Muscle of leg (tissue), 11 donors: ENCODE results near the gene TMEM8B. TPM values are rescaled to one million over a fixed set of nuclear protein-coding genes. Genes with fewer than 3 reads are reported as not detected.
A peak's percentile ranks its signal among the peaks of the same experiment; 100 is the strongest.

ENCODE experiments used
- DNase-seq: peaks from one replicate; pipeline ENCODE4 v3.0.0; 2013
- H3K27ac ChIP-seq: one replicate; pipeline ENCODE4 v1.5.1; 2013; ENCODE audit warnings: mild to moderate bottlenecking, low read length, control low read depth
- H3K27me3 ChIP-seq: one replicate; pipeline ENCODE4 v1.6.1; 2013; ENCODE audit warnings: low read length; ENCODE audit not compliant: control insufficient read depth, insufficient read depth
- H3K36me3 ChIP-seq: one replicate; pipeline ENCODE4 v1.6.1; 2013; ENCODE audit warnings: low read length; ENCODE audit not compliant: control insufficient read depth, insufficient read depth
- H3K4me1 ChIP-seq: one replicate; pipeline ENCODE4 v1.6.1; 2013; ENCODE audit warnings: low read length; ENCODE audit not compliant: control insufficient read depth, insufficient read depth
- H3K4me3 ChIP-seq: one replicate; pipeline ENCODE4 v1.5.1; 2013; ENCODE audit warnings: low read length, control low read depth
- H3K9me3 ChIP-seq: replicated peaks from 2 replicates; pipeline ENCODE4 v1.6.1; 2013; ENCODE audit warnings: low read depth, low read length; ENCODE audit not compliant: control insufficient read depth
- WGBS: methylation state at CpG from one replicate; pipeline ENCODE4 v1.1.5; 2013; ENCODE audit warnings: missing lambda C conversion rate; ENCODE audit not compliant: insufficient coverage; 5-methylcytosine and 5-hydroxymethylcytosine counted together
- polyA plus RNA-seq, 8 donors: library from polyadenylated mRNA; unstranded; fragments of 120-200 nt; gene quantifications; one replicate each; pipeline versions ENCODE4 v1.2.1 to v1.2.3, GENCODE V29; 2013; ENCODE audit warnings: inconsistent platforms in 1 of 8, low replicate concordance in 1 of 8; ENCODE audit not compliant: insufficient read length in 8 of 8, insufficient read depth in 1 of 8
- total RNA-seq: library from RNA; stranded (reverse); fragments of 120-200 nt; gene quantifications from one replicate; pipeline ENCODE4 v1.2.4, GENCODE V29; 2013

Gene TMEM8B
- total and polyA plus RNA-seq, 9 donors, result 5.1 to 22.3 (median 17.9) TPM

DNA sequence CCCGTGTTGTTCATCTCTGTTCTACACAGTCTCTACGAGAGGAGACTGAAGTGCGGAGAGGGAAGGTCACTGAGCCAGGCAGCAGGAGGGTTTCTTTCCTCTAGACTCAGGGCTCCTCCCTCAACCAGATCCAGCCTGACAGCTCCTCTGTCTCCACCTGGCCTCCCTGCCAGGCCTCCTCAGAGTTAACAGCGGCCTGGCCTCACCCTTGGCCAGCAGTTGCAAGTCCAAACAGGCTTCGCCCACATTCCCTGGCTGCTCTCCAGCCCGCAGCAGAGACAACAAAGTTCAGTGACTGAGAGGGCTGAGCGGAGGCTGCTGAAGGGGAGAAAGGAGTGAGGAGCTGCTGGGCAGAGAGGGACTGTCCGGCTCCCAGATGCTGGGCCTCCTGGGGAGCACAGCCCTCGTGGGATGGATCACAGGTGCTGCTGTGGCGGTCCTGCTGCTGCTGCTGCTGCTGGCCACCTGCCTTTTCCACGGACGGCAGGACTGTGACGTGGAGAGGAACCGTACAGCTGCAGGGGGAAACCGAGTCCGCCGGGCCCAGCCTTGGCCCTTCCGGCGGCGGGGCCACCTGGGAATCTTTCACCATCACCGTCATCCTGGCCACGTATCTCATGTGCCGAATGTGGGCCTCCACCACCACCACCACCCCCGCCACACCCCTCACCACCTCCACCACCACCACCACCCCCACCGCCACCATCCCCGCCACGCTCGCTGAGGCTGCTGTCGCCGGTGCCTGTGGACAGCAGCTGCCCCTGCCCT, 77.1 kb downstream of the TMEM8B start, which contains the start of gene HRCT1:
Gene HRCT1 (plus strand): TSS at position 291 of the 768 bp plus-strand sequence. CDS start 86 bp downstream, at position 377.
- peak within 1 kb of the TSS; percentile 95 for H3K27ac ChIP-seq
- no peaks in the 10 kb centered on the region for H3K9me3 ChIP-seq
- WGBS, result 40% methylated on average over 19 of the region's 30 CpGs
- peaks cover 74% of the 10 kb centered on the region for H3K4me1 ChIP-seq
- peak; percentile 94 for DNase-seq
- no peak within 1 kb of the TSS for H3K4me3 ChIP-seq
- no peaks in the 10 kb centered on the region for H3K36me3 ChIP-seq
- no peaks in the 10 kb centered on the region for H3K27me3 ChIP-seq

DNA sequence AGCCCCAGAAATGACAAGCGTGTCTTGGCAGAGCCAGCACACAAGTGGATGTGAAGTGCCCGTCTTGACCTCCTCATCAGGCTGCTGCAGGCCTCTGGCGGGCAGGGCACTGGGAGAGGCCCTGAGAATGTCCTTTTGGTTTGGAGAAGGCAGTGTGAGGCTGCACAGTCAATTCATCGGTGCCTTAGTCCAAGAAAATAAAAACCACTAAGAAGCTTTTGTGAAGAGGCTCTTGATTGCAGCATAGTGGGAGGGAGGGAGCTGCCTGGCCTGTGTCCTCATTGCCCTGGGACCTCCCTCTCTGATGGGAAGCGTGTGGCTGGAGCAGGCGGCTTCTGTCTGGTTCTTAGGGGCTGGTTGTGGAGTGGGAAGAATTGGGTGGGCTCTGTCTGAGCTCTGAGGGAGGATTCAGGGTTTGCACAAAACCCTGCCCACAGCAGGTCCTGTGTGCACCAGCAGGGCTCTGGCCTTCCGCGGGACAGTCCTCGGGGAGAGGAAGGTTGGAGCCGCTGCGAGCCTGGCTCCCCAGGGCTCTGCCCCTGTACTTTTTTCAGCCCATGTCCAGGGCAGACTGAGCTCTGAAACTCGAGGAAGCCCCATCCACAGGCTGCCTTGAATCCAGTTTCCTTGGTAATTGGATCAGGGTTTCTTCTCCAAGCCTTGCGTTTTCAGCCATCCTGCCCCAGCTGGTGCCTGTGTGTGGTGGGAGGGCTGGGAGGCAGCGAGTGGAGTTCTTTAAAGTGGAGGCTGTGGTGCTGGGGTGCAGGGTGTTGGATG, 78.1 kb downstream of the TMEM8B start:
- no peaks in the 10 kb centered on the region for H3K36me3 ChIP-seq
- H3K27me3 ChIP-seq, result no peaks in the 10 kb centered on the region
- WGBS, result 22% methylated on average over 8 of the region's 14 CpGs
- H3K4me1 ChIP-seq, result peaks cover 74% of the 10 kb centered on the region
- H3K4me3 ChIP-seq, result no peak overlapping the region
- peak; percentile 90 for DNase-seq
- H3K27ac ChIP-seq, result peak overlapping the region; percentile 95
- no peaks in the 10 kb centered on the region for H3K9me3 ChIP-seq

GRCh38 chr9:35907711-35908503, 78.9 kb downstream of the TMEM8B start:
- 20% methylated on average over 9 of the region's 13 CpGs for WGBS
- peak; percentile 97 for DNase-seq
- Histone ChIP-seq H3K27ac (peak overlapping the region; percentile 95), H3K9me3 (no peaks in the 10 kb centered on the region), H3K4me3 (no peak overlapping the region), H3K4me1 (peaks cover 74% of the 10 kb centered on the region), H3K27me3 (no peaks in the 10 kb centered on the region), H3K36me3 (no peaks in the 10 kb centered on the region)

GRCh38 chr9:35908504-35909125, 79.6 kb downstream of the TMEM8B start:
- Histone ChIP-seq H3K27me3 (no peaks in the 10 kb centered on the region), H3K4me3 (no peak overlapping the region), H3K27ac (peak overlapping the region; percentile 95), H3K4me1 (peaks cover 69% of the 10 kb centered on the region), H3K9me3 (no peaks in the 10 kb centered on the region), H3K36me3 (no peaks in the 10 kb centered on the region)
- peak; percentile 87 for DNase-seq
- 56% methylated on average over 6 of the region's 9 CpGs for WGBS

- H3K36me3 ChIP-seq, result no peaks in the 10 kb centered on the region
- no peak for DNase-seq
Measured at GRCh38 chr9:35909274-35909673, 80.2 kb downstream of the TMEM8B start, which contains the start of gene SPAAR. Gene SPAAR (plus strand): TSS chr9:35909490. CDS start chr9:35910464, 974 bp downstream.

GRCh38 chr9:35909687-35910612, 80.9 kb downstream of the TMEM8B start:
- peak; percentile 53 for DNase-seq
- 82% methylated on average over 24 of the region's 34 CpGs for WGBS
- H3K9me3 ChIP-seq, result no peaks in the 10 kb centered on the region
- H3K4me1 ChIP-seq, result peaks cover 61% of the 10 kb centered on the region
- no peaks in the 10 kb centered on the region for H3K36me3 ChIP-seq
- peak overlapping the region; percentile 5 for H3K4me3 ChIP-seq
- H3K27ac ChIP-seq, result peak overlapping the region; percentile 95
- no peaks in the 10 kb centered on the region for H3K27me3 ChIP-seq

More at GRCh38 chr9:35909274-35909673, 80.2 kb downstream of the TMEM8B start, which contains the start of gene SPAAR:
- Histone ChIP-seq H3K27me3 (no peaks in the 10 kb centered on the region), H3K4me3 (peak within 1 kb of the TSS; percentile 5), H3K9me3 (no peaks in the 10 kb centered on the region), H3K27ac (peak within 1 kb of the TSS; percentile 95), H3K4me1 (peaks cover 64% of the 10 kb centered on the region)
- 60% methylated on average over 10 of the region's 11 CpGs for WGBS

- WGBS, result 71% methylated on average over 12 of the region's 14 CpGs
- Histone ChIP-seq H3K4me1 (peaks cover 57% of the 10 kb centered on the region), H3K27me3 (no peaks in the 10 kb centered on the region), H3K27ac (peak overlapping the region; percentile 95), H3K36me3 (no peaks in the 10 kb centered on the region), H3K9me3 (no peaks in the 10 kb centered on the region), H3K4me3 (no peak overlapping the region)
- DNase-seq, result peak; percentile 33
Measured at GRCh38 chr9:35910613-35911359, 81.8 kb downstream of the TMEM8B start.

- Histone ChIP-seq H3K27me3 (no peaks in the 10 kb centered on the region), H3K36me3 (no peaks in the 10 kb centered on the region), H3K9me3 (no peaks in the 10 kb centered on the region), H3K4me3 (no peak overlapping the region), H3K27ac (peak overlapping the region; percentile 55), H3K4me1 (peaks cover 48% of the 10 kb centered on the region)
- DNase-seq, result no peak
- WGBS, result 69% methylated on average over 9 of the region's 10 CpGs
Measured at GRCh38 chr9:35911690-35912089, 82.7 kb downstream of the TMEM8B start.
